ENCODE measurements around the gene MAPK14.

MAPK14 gene

DNA sequence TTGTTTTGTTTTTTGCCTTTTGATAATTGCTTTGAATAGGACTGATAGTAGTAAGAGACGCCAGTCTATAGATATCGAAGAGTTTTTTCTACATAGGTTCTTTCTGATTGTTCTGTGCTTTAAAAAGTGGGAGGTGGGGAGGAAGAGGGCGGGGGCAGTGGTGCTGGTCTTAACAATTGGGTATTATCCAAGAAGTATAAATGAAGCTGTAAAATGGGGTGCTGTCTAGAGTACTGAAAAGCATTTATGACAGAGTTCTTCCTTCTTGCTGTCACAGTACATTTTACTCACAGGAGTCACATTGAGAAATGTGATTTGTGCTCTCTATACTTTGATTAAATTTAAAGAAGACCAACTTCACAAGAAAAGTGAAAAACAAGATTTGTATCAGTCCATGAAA is 41.0 kb downstream of the MAPK14 start:
- Histone ChIP-seq H3K4me3 (ENCODE audit: low read length in 2 of 2) (no peak overlapping the region), H3K27ac (ENCODE audit: low read length) (peak overlapping the region; percentile 3), H3K9ac (ENCODE audit: low read length in 2 of 2) (no peak overlapping the region), H3K9me3 (ENCODE audit: control insufficient read depth in 2 of 2, low read length in 2 of 2) (no peaks in the 10 kb centered on the region), H3K27me3 (ENCODE audit: control insufficient read depth in 1 of 2, insufficient read depth in 2 of 2, low read length in 2 of 2) (no peaks in the 10 kb centered on the region), H3K4me1 (ENCODE audit: control insufficient read depth, insufficient read depth, low read length) (peaks cover 10% of the 10 kb centered on the region), H3K36me3 (ENCODE audit: control insufficient read depth in 2 of 2, insufficient read depth in 2 of 2, low read length in 2 of 2) (no peaks in the 10 kb centered on the region)

DNA sequence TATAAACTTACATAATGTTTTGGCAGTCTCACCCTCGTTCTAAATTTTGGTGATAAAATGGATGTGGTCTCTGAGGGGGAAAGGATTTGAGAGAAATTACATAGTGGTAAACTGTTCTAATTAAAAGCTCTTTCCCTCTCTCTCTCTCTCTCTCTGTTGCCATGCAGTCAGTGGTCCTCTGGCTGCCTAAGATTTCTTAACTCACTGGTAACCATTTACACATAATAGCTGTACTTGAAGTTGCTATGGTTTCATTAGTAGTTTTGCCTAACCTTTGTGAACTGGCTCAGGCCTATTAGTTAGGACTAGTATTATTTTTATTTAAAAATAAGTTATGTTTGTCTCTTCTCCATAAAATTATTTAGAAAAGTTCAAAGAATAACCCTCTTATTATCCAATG is 42.0 kb downstream of the MAPK14 start:
- peaks cover 10% of the 10 kb centered on the region for H3K4me1 ChIP-seq (ENCODE audit: control insufficient read depth, insufficient read depth, low read length)
- no peak overlapping the region for H3K27ac ChIP-seq (ENCODE audit: low read length)
- H3K4me3 ChIP-seq (ENCODE audit: low read length in 2 of 2): no peak overlapping the region
- no peaks in the 10 kb centered on the region for H3K36me3 ChIP-seq (ENCODE audit: control insufficient read depth in 2 of 2, insufficient read depth in 2 of 2, low read length in 2 of 2)
- H3K9ac ChIP-seq (ENCODE audit: low read length in 2 of 2): no peak overlapping the region
- no peaks in the 10 kb centered on the region for H3K9me3 ChIP-seq (ENCODE audit: control insufficient read depth in 2 of 2, low read length in 2 of 2)
- no peaks in the 10 kb centered on the region for H3K27me3 ChIP-seq (ENCODE audit: control insufficient read depth in 1 of 2, insufficient read depth in 2 of 2, low read length in 2 of 2)

GRCh38 chr6:36070252-36070651 is 42.6 kb downstream of the MAPK14 start:
- Histone ChIP-seq H3K36me3 (ENCODE audit: control insufficient read depth in 2 of 2, insufficient read depth in 2 of 2, low read length in 2 of 2) (no peaks in the 10 kb centered on the region), H3K9ac (ENCODE audit: low read length in 2 of 2) (no peak overlapping the region), H3K9me3 (ENCODE audit: control insufficient read depth in 2 of 2, low read length in 2 of 2) (no peaks in the 10 kb centered on the region), H3K4me1 (ENCODE audit: control insufficient read depth, insufficient read depth, low read length) (peaks cover 9% of the 10 kb centered on the region), H3K27ac (ENCODE audit: low read length) (no peak overlapping the region), H3K27me3 (ENCODE audit: control insufficient read depth in 1 of 2, insufficient read depth in 2 of 2, low read length in 2 of 2) (no peaks in the 10 kb centered on the region), H3K4me3 (ENCODE audit: low read length in 2 of 2) (no peak overlapping the region)

GRCh38 chr6:36071281-36071680 is 43.7 kb downstream of the MAPK14 start:
- Histone ChIP-seq H3K27me3 (ENCODE audit: control insufficient read depth in 1 of 2, insufficient read depth in 2 of 2, low read length in 2 of 2) (no peaks in the 10 kb centered on the region), H3K4me3 (ENCODE audit: low read length in 2 of 2) (no peak overlapping the region)

GRCh38 chr6:36071714-36072113 is 44.1 kb downstream of the MAPK14 start:
- Histone ChIP-seq H3K4me3 (ENCODE audit: low read length in 2 of 2) (no peak overlapping the region), H3K4me1 (ENCODE audit: control insufficient read depth, insufficient read depth, low read length) (peaks cover 8% of the 10 kb centered on the region), H3K27ac (ENCODE audit: low read length) (no peak overlapping the region)

More at GRCh38 chr6:36071281-36071680, 43.7 kb downstream of the MAPK14 start:
- no peak overlapping the region for H3K27ac ChIP-seq (ENCODE audit: low read length)
- no peaks in the 10 kb centered on the region for H3K9me3 ChIP-seq (ENCODE audit: control insufficient read depth in 2 of 2, low read length in 2 of 2)
- H3K4me1 ChIP-seq (ENCODE audit: control insufficient read depth, insufficient read depth, low read length): peaks cover 7% of the 10 kb centered on the region
- no peaks in the 10 kb centered on the region for H3K36me3 ChIP-seq (ENCODE audit: control insufficient read depth in 2 of 2, insufficient read depth in 2 of 2, low read length in 2 of 2)
- no peak overlapping the region for H3K9ac ChIP-seq (ENCODE audit: low read length in 2 of 2)

DNA sequence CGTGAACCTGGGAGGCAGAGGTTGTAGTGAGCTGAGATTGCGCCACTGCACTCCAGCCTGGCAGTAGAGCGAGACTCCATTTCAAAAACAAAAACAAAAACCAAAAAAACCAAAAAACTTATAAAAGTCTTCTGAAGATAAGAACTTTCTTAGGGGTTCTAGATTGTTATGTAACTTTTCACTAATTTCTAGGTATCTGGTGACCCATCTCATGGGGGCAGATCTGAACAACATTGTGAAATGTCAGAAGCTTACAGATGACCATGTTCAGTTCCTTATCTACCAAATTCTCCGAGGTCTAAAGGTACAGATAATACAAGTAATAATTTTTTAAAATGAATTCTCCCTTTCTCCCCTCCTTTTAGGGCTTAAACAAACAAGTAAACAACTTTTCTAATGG is 45.1 kb downstream of the MAPK14 start:
- H3K27ac ChIP-seq (ENCODE audit: low read length): no peak overlapping the region
- no peaks in the 10 kb centered on the region for H3K27me3 ChIP-seq (ENCODE audit: control insufficient read depth in 1 of 2, insufficient read depth in 2 of 2, low read length in 2 of 2)
- no peaks in the 10 kb centered on the region for H3K36me3 ChIP-seq (ENCODE audit: control insufficient read depth in 2 of 2, insufficient read depth in 2 of 2, low read length in 2 of 2)
- no peaks in the 10 kb centered on the region for H3K9me3 ChIP-seq (ENCODE audit: control insufficient read depth in 2 of 2, low read length in 2 of 2)
- H3K9ac ChIP-seq (ENCODE audit: low read length in 2 of 2): no peak overlapping the region
- peaks cover 2% of the 10 kb centered on the region for H3K4me1 ChIP-seq (ENCODE audit: control insufficient read depth, insufficient read depth, low read length)
- H3K4me3 ChIP-seq (ENCODE audit: low read length in 2 of 2): no peak overlapping the region

More at GRCh38 chr6:36071714-36072113, 44.1 kb downstream of the MAPK14 start:
- Histone ChIP-seq H3K27me3 (ENCODE audit: control insufficient read depth in 1 of 2, insufficient read depth in 2 of 2, low read length in 2 of 2) (no peaks in the 10 kb centered on the region), H3K9ac (ENCODE audit: low read length in 2 of 2) (no peak overlapping the region), H3K9me3 (ENCODE audit: control insufficient read depth in 2 of 2, low read length in 2 of 2) (no peaks in the 10 kb centered on the region), H3K36me3 (ENCODE audit: control insufficient read depth in 2 of 2, insufficient read depth in 2 of 2, low read length in 2 of 2) (no peaks in the 10 kb centered on the region)

- H3K9me3 ChIP-seq (ENCODE audit: control insufficient read depth in 2 of 2, low read length in 2 of 2): no peaks in the 10 kb centered on the region
- peaks cover 5% of the 10 kb centered on the region for H3K4me1 ChIP-seq (ENCODE audit: control insufficient read depth, insufficient read depth, low read length)
- no peak overlapping the region for H3K4me3 ChIP-seq (ENCODE audit: low read length in 2 of 2)
- no peak overlapping the region for H3K9ac ChIP-seq (ENCODE audit: low read length in 2 of 2)
- H3K27me3 ChIP-seq (ENCODE audit: control insufficient read depth in 1 of 2, insufficient read depth in 2 of 2, low read length in 2 of 2): no peaks in the 10 kb centered on the region
- H3K27ac ChIP-seq (ENCODE audit: low read length): no peak overlapping the region
- H3K36me3 ChIP-seq (ENCODE audit: control insufficient read depth in 2 of 2, insufficient read depth in 2 of 2, low read length in 2 of 2): no peaks in the 10 kb centered on the region
Measured at GRCh38 chr6:36073587-36073986, 46.0 kb downstream of the MAPK14 start.

DNA sequence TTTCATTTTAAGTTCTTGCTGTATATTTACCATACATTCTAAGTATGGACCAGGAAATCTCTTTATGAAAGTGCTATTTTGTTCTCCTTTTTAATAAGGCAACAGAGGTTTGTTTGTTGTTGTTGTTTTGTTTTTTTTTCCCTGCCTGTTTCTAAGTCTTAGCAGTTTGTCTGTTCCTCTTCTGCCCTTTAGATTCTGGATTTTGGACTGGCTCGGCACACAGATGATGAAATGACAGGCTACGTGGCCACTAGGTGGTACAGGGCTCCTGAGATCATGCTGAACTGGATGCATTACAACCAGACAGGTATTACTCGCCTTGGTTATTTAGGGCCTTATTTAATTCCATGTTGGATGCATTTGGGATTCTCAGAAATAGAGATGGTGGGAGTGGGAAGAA is 48.0 kb downstream of the MAPK14 start:
- Histone ChIP-seq H3K9ac (ENCODE audit: low read length in 2 of 2) (no peak overlapping the region), H3K36me3 (ENCODE audit: control insufficient read depth in 2 of 2, insufficient read depth in 2 of 2, low read length in 2 of 2) (peaks cover 0 to 6% of the 10 kb centered on the region in 2 donors), H3K4me1 (ENCODE audit: control insufficient read depth, insufficient read depth, low read length) (peaks cover 5% of the 10 kb centered on the region), H3K4me3 (ENCODE audit: low read length in 2 of 2) (no peak overlapping the region), H3K27me3 (ENCODE audit: control insufficient read depth in 1 of 2, insufficient read depth in 2 of 2, low read length in 2 of 2) (no peaks in the 10 kb centered on the region), H3K9me3 (ENCODE audit: control insufficient read depth in 2 of 2, low read length in 2 of 2) (no peaks in the 10 kb centered on the region), H3K27ac (ENCODE audit: low read length) (no peak overlapping the region)

DNA sequence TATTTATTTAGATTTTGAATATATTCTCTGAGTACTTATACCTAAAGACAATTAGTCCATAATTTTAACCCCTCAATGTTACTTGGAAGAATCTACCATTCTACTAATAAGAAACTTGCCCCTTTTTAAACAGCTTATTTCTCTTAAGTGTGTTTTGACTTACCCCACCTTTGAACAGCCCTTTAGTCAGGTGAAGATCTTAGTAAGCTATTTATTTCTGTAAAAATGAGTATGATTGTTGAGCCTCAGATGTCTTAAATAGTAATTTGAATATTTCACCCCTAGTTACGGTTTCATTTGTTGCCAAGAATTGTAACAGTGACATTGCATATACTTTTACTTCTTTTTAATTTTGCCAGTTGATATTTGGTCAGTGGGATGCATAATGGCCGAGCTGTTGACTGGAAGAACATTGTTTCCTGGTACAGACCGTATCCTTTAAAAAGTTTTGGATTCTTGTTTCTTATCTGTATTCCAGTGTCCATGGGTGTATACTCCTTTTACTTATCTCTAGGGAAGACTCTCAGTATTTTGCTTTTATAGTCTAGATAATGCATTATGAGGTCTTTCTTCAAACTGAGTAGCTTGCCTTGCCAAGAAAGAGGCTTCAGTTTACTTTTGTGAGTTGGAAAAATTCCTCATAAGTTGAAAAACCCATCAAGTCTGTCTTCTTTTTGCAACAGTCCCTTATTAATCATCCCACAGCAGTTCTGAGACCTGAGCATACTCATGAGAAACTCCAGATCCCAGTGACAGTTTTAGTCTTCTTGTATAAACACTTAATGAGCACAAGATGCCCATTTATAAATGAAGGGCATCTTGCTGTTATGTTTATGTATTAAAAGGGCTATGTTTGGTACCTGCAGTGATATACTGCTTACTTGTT is 48.8 kb downstream of the MAPK14 start:
- H3K4me3 ChIP-seq (ENCODE audit: low read length in 2 of 2): no peak overlapping the region
- H3K9me3 ChIP-seq (ENCODE audit: control insufficient read depth in 2 of 2, low read length in 2 of 2): no peaks in the 10 kb centered on the region
- H3K4me1 ChIP-seq (ENCODE audit: control insufficient read depth, insufficient read depth, low read length): peaks cover 5% of the 10 kb centered on the region
- H3K9ac ChIP-seq (ENCODE audit: low read length in 2 of 2): no peak overlapping the region
- peaks cover 0 to 10% of the 10 kb centered on the region in 2 donors for H3K36me3 ChIP-seq (ENCODE audit: control insufficient read depth in 2 of 2, insufficient read depth in 2 of 2, low read length in 2 of 2)
- H3K27ac ChIP-seq (ENCODE audit: low read length): peak overlapping the region; percentile 4
- no peaks in the 10 kb centered on the region for H3K27me3 ChIP-seq (ENCODE audit: control insufficient read depth in 1 of 2, insufficient read depth in 2 of 2, low read length in 2 of 2)

DNA sequence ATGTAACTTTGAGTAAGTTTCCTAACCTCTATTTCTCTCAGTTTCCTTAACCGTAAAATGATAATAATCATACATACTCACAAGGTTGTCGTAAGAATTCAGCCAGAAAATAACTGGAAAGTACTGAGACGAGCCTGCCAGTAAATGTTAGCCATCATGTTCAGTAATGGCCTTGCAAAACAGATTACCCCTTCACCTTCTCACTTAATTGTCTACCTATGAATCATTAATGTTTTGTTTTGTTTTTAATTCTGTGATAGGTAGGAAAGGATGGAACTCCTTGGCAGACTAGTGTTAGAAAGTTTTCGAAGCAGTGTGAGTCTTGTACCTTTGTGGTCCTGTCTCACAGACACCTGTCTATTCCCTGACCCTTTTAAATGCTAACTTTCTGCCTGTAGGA is 50.6 kb downstream of the MAPK14 start:
- Histone ChIP-seq H3K4me3 (ENCODE audit: low read length in 2 of 2) (no peak overlapping the region), H3K9ac (ENCODE audit: low read length in 2 of 2) (no peak overlapping the region), H3K36me3 (ENCODE audit: control insufficient read depth in 2 of 2, insufficient read depth in 2 of 2, low read length in 2 of 2) (peaks cover 3 to 20% of the 10 kb centered on the region in 2 donors), H3K27me3 (ENCODE audit: control insufficient read depth in 1 of 2, insufficient read depth in 2 of 2, low read length in 2 of 2) (no peaks in the 10 kb centered on the region), H3K27ac (ENCODE audit: low read length) (no peak overlapping the region), H3K4me1 (ENCODE audit: control insufficient read depth, insufficient read depth, low read length) (peaks cover 5% of the 10 kb centered on the region), H3K9me3 (ENCODE audit: control insufficient read depth in 2 of 2, low read length in 2 of 2) (no peaks in the 10 kb centered on the region)

DNA sequence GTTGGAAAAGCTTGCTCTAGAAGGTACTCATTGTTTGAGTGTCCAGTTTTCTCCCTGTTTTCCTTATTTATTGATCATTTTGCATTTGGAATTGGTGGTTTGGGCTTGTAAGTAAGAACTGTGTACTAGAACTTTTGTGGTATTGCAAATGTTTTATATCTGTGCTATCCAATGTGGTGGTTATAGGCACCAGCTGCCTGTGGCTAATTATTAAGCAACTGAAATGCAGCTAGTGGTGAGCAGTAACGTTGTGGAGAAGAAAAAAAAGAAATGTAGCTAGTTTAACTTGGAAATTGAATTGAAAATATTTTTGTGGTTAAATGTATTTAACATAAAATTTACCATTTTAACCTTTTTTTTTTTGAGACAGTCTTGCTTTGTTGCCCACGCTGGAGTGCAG is 52.0 kb downstream of the MAPK14 start:
- no peak overlapping the region for H3K27ac ChIP-seq (ENCODE audit: low read length)
- peaks cover 5% of the 10 kb centered on the region for H3K4me1 ChIP-seq (ENCODE audit: control insufficient read depth, insufficient read depth, low read length)
- H3K9ac ChIP-seq (ENCODE audit: low read length in 2 of 2): no peak overlapping the region
- peaks cover 14 to 31% of the 10 kb centered on the region in 2 donors for H3K36me3 ChIP-seq (ENCODE audit: control insufficient read depth in 2 of 2, insufficient read depth in 2 of 2, low read length in 2 of 2)
- no peaks in the 10 kb centered on the region for H3K9me3 ChIP-seq (ENCODE audit: control insufficient read depth in 2 of 2, low read length in 2 of 2)
- no peak overlapping the region for H3K4me3 ChIP-seq (ENCODE audit: low read length in 2 of 2)
- H3K27me3 ChIP-seq (ENCODE audit: control insufficient read depth in 1 of 2, insufficient read depth in 2 of 2, low read length in 2 of 2): no peaks in the 10 kb centered on the region
